ENCODE measurements around the gene IL6R. TPM values are rescaled to one million over a fixed set of nuclear protein-coding genes. Genes with fewer than 3 reads are reported as not detected.
A peak's percentile ranks its signal among the peaks of the same experiment; 100 is the strongest.

The IL6R gene
- polyA plus RNA-seq, 3 donors from 2014 or later = 0.50 to 4.2 (median 2.6) TPM

DNA sequence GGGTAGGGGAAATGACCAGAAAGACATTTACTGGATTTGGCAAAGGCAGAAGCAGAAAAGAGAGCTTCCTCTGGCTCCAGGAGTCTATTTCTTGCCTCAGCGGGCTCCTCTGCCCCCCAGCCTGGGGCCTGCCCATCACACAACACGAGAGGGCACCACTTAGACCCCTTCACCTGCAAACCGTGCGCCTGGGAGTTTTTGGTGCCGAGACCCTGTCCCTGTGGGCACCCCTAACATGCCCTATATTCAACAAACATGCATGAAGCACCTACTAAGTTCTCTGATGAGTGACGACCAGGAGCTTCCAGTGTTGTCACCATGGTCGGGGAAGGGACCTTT lies 18.8 kb downstream of the IL6R start:
- H3K27ac Mint-ChIP-seq = no peak overlapping the region
- H3K9me3 Mint-ChIP-seq = no peaks in the 10 kb centered on the region
- no peaks in the 10 kb centered on the region for H3K36me3 Mint-ChIP-seq
- peaks cover 4 to 6% (median 4%) of the 10 kb centered on the region in 3 donors for H3K27me3 Mint-ChIP-seq (ENCODE audit: low read depth in 3 of 3)
- H3K4me3 Mint-ChIP-seq = no peak overlapping the region
- no peak for DNase-seq
- peaks cover 0 to 3% of the 10 kb centered on the region in 2 donors for H3K4me1 Mint-ChIP-seq

DNA sequence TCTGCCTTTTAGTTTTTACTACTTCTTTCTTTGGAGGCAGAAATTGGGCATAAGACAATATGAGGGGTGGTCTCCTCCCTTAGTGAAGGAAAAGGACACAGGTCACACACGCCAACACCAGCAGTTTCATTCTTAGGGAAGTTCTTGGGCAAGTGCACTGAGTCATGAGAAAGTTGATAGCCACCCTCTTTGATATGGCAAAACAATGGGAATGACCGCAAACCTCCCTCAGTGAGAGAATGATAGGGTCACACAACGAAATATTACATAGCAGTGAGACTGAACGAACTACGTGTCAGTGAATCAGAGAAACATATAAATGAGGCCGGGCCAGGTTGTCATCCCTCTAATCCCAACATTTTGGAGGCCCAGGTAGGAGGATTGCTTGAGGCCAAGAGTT lies 20.0 kb downstream of the IL6R start:
- Mint-ChIP-seq H3K9me3 (no peaks in the 10 kb centered on the region), H3K36me3 (no peaks in the 10 kb centered on the region), H3K4me3 (no peak overlapping the region), H3K27ac (no peak overlapping the region), H3K27me3 (ENCODE audit: low read depth in 3 of 3) (peaks cover 4% of the 10 kb centered on the region in 3 donors), H3K4me1 (no peaks in the 10 kb centered on the region)
- no peak for DNase-seq

DNA sequence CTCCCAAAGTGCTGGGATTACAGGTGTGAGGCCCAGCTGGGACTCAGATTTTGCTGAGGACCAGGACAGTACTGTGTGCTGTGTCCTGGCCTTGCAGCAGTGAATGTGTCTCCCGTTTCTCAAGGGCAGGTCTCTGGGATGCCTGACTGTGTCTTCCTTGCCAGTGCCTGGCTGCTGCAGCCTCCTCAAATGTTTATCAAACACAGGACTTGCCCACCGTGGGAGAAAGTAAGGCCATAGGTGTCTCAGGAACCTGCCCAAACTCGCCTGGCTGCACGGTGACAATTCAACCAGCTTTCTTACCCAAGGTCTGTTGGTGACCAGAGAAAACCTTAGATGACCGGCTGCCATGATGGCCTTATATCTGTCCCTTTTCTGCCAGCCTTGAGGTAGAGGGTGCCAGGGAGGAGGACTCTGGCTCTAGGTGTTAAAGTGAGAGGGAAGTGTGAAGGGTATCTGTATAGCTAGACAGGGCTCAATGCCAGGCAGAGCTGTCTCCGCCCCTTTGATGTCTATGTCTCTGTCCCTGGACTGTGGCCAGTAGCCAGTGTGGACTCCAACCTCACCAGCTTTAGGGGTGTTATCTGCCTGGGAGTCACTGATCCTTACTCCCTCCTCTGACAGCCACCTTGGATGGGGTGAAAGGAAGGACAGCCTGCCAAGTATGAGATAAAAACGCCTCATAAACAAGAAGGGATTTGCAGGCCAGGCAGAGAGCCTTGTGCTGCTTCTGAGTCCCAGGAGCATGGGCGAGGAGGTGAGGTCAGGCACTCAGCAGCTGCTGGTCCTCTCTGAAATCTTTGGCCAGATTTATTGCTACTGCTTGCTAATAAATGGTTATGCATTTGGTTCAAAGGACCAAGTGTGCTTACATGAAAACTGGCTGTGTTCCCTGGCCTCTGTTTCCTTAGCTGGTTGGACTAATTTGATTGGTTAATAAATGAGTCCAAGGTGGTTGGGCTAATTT lies 22.3 kb downstream of the IL6R start:
- H3K27ac Mint-ChIP-seq = no peak overlapping the region
- DNase-seq = no peak
- peaks cover 7 to 16% of the 10 kb centered on the region in 2 donors for H3K4me1 Mint-ChIP-seq
- no peaks in the 10 kb centered on the region for H3K36me3 Mint-ChIP-seq
- no peak overlapping the region for H3K4me3 Mint-ChIP-seq
- H3K27me3 Mint-ChIP-seq (ENCODE audit: low read depth in 3 of 3) = peaks cover 0 to 2% (median 2%) of the 10 kb centered on the region in 3 donors
- H3K9me3 Mint-ChIP-seq = no peaks in the 10 kb centered on the region

DNA sequence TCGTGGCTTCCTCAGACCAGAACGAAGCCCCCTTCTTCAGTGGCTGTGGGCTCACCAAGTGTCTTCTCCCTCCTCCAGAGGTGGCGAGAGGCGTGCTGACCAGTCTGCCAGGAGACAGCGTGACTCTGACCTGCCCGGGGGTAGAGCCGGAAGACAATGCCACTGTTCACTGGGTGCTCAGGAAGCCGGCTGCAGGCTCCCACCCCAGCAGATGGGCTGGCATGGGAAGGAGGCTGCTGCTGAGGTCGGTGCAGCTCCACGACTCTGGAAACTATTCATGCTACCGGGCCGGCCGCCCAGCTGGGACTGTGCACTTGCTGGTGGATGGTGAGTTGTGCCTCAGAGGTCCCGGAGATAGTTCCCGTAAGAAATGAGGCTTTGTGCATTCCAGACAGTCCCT lies 24.0 kb downstream of the IL6R start:
- Mint-ChIP-seq H3K36me3 (no peaks in the 10 kb centered on the region), H3K4me1 (peaks cover 7 to 16% of the 10 kb centered on the region in 2 donors), H3K9me3 (no peaks in the 10 kb centered on the region), H3K4me3 (no peak overlapping the region), H3K27ac (no peak overlapping the region), H3K27me3 (ENCODE audit: low read depth in 3 of 3) (peaks cover 0 to 2% (median 0%) of the 10 kb centered on the region in 3 donors)
- no peak for DNase-seq

DNA sequence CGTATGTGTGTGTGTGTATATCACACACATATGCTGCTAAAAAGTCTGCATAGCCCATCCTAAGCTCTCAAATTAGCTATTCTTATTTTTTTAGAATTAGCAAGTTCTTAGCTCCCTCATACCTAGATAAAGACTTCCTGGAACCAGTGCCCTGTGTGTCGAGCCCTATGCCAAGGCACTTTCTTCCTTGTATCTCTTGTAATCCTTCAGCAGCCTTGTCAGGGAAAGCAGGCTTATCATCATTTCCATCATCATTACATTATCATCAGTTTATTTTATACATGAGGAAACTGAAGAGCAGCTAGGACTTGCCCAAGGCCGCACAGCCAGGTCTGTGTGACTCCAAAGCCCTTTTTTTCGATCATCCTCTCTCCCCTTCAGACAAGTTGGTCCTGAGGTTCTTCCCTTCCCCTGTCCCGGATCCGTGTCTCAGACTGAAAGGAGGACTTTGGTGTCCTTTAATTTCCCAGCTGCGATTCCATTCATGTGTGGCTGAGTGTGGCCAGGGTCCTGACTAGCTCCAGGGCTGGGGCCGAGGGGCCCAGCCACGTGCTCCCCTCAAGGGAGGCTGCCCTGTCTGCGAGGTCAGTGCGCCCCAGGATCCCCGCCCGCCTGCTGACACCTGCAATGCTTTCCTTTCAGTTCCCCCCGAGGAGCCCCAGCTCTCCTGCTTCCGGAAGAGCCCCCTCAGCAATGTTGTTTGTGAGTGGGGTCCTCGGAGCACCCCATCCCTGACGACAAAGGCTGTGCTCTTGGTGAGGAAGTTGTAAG lies 24.9 kb downstream of the IL6R start:
- Mint-ChIP-seq H3K4me1 (peaks cover 7 to 16% of the 10 kb centered on the region in 2 donors), H3K4me3 (no peak overlapping the region), H3K27ac (no peak overlapping the region), H3K9me3 (no peaks in the 10 kb centered on the region), H3K27me3 (ENCODE audit: low read depth in 3 of 3) (peaks cover 0 to 1% (median 0%) of the 10 kb centered on the region in 3 donors), H3K36me3 (no peaks in the 10 kb centered on the region)
- DNase-seq = no peak

GRCh38 chr1:154430903-154431302 lies 25.8 kb downstream of the IL6R start:
- Mint-ChIP-seq H3K4me1 (peaks cover 7 to 16% of the 10 kb centered on the region in 2 donors), H3K4me3 (no peak overlapping the region), H3K36me3 (no peaks in the 10 kb centered on the region), H3K9me3 (no peaks in the 10 kb centered on the region), H3K27me3 (ENCODE audit: low read depth in 3 of 3) (no peaks in the 10 kb centered on the region), H3K27ac (peak overlapping the region in 2 of 6 donors; percentile 39 to 54)
- no peak for DNase-seq

DNA sequence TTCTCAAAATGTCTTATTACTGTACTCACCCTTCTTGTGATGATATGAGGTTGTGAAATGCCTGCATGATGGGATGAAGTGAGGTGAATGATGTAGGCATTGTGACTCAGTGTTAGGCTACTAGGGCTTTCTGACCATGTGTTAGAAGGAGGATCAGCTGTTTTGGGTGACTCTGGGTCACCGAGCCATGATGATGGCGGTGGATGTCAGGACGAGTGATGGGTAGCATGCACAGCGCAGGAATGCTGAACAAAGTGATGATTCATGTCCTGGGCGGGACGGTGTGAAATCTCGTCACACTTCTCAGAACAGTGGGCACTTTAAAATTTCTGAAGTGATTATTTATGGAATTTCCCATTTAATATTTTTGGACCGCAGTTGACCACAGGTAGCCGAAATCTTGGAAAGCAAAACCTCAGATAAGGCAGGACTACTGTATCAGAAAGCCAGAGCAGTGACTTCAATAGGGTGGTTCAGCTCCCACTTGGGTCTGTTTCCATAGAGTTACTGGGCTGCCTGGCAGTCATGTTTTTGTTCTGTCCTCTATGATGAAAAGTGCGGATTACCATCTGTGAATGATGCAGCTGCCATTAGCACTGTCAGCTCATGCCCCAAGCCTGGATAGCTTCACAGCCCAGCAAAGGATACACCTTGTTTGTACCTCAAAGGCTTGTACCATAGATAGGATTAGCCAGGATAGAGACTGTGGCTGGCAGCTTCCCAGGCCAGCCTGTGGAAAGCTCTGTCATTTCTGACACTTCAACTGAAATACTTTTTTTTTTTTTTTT lies 26.6 kb downstream of the IL6R start:
- Mint-ChIP-seq H3K36me3 (no peaks in the 10 kb centered on the region), H3K27me3 (ENCODE audit: low read depth in 3 of 3) (no peaks in the 10 kb centered on the region), H3K9me3 (no peaks in the 10 kb centered on the region), H3K4me3 (peak overlapping the region in 4 of 5 donors; percentile 8 to 75 (median 52)), H3K27ac (peak overlapping the region in 4 of 6 donors; percentile 12 to 88 (median 56)), H3K4me1 (peaks cover 7 to 16% of the 10 kb centered on the region in 2 donors)
- DNase-seq = peak in 1 of 3 donors; percentile 56

DNA sequence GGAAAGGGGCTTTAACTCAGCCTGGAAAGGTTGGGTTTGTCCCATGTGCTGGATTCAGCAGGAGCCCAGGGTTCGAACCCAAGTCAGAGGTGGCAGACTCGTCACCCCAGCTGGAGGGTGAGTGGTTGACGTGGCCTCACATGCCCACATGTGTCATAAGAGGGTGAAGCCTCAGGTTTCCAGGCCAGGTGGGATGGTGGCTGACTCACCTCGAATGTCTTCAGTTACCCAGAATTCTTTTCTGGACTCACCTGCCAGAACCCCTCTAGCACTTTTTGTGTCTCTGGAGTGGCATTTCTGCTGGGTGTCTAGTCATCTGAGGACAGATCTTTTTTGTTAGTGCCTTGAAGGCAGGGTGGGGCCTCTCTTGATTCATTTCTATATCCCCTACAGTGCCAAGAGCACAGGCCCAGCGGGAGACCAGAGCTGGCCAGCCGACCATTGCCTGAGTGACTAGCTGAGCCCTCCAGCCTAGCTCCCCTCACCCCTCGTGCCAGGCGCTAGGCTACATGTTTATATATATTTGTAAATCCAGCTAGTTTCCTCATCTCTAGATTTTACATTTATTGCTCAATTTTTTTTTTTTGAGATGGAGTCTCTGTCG lies 28.1 kb downstream of the IL6R start:
- peak overlapping the region in 2 of 5 donors; percentile 25 to 29 for H3K4me3 Mint-ChIP-seq
- DNase-seq = no peak
- peaks cover 0 to 1% (median 0%) of the 10 kb centered on the region in 3 donors for H3K27me3 Mint-ChIP-seq (ENCODE audit: low read depth in 3 of 3)
- no peaks in the 10 kb centered on the region for H3K9me3 Mint-ChIP-seq
- no peaks in the 10 kb centered on the region for H3K36me3 Mint-ChIP-seq
- H3K27ac Mint-ChIP-seq = peak overlapping the region in 1 of 6 donors; percentile 7
- peaks cover 7 to 16% of the 10 kb centered on the region in 2 donors for H3K4me1 Mint-ChIP-seq

GRCh38 chr1:154434346-154435085 lies 29.4 kb downstream of the IL6R start:
- H3K4me1 Mint-ChIP-seq = peaks cover 7 to 16% of the 10 kb centered on the region in 2 donors
- no peaks in the 10 kb centered on the region for H3K36me3 Mint-ChIP-seq
- no peak overlapping the region for H3K27ac Mint-ChIP-seq
- H3K27me3 Mint-ChIP-seq (ENCODE audit: low read depth in 3 of 3) = peaks cover 0 to 1% (median 0%) of the 10 kb centered on the region in 3 donors
- DNase-seq = no peak
- no peaks in the 10 kb centered on the region for H3K9me3 Mint-ChIP-seq
- no peak overlapping the region for H3K4me3 Mint-ChIP-seq

- Mint-ChIP-seq H3K4me3 (no peak overlapping the region), H3K27ac (no peak overlapping the region), H3K27me3 (ENCODE audit: low read depth in 3 of 3) (peaks cover 0 to 4% (median 2%) of the 10 kb centered on the region in 3 donors), H3K4me1 (peaks cover 7 to 15% of the 10 kb centered on the region in 2 donors), H3K9me3 (no peaks in the 10 kb centered on the region), H3K36me3 (no peaks in the 10 kb centered on the region)
- no peak for DNase-seq
These were observed 30.6 kb downstream of the IL6R start for GRCh38 chr1:154435599-154436200.

DNA sequence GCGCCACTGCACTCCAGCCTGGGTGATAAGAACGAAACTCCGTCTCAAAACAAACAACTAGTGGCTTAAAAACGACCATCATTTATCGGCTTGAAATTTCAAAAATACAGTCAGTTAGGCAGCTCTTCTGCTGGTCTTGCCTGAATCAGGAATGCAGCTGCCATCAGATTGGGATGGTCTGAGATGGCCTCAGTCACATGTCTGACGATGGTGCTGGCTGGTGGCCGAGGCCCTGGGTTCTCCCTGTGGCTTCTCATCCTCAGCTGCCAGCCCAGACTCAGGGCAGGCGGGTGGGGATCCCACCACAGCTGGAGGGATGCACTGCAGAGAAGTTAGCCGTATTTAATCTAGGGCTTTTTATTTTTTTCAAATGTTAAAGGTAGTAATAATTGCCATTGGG lies 31.3 kb downstream of the IL6R start:
- H3K4me3 Mint-ChIP-seq = no peak overlapping the region
- H3K36me3 Mint-ChIP-seq = no peaks in the 10 kb centered on the region
- peaks cover 6 to 8% of the 10 kb centered on the region in 2 donors for H3K4me1 Mint-ChIP-seq
- no peak overlapping the region for H3K27ac Mint-ChIP-seq
- peaks cover 0 to 7% (median 2%) of the 10 kb centered on the region in 3 donors for H3K27me3 Mint-ChIP-seq (ENCODE audit: low read depth in 3 of 3)
- no peak for DNase-seq
- no peaks in the 10 kb centered on the region for H3K9me3 Mint-ChIP-seq

GRCh38 chr1:154440036-154440804 lies 35.1 kb downstream of the IL6R start:
- H3K4me1 Mint-ChIP-seq = peaks cover 6 to 7% of the 10 kb centered on the region in 2 donors
- peaks cover 6 to 11% (median 7%) of the 10 kb centered on the region in 3 donors for H3K27me3 Mint-ChIP-seq (ENCODE audit: low read depth in 3 of 3)
- no peaks in the 10 kb centered on the region for H3K9me3 Mint-ChIP-seq
- H3K4me3 Mint-ChIP-seq = peak overlapping the region in 1 of 5 donors; percentile 9
- H3K27ac Mint-ChIP-seq = no peak overlapping the region
- no peak for DNase-seq
- peaks cover 0 to 5% (median 0%) of the 10 kb centered on the region in 3 donors for H3K36me3 Mint-ChIP-seq
